Stimulated activated CD4-positive, alpha-beta T cell treated with anti-CD3 and anti-CD28 coated beads, Interleukin-15, amount 100 ng/mL, for 24 hours (primary cell): ENCODE results near the gene DENND6B.
"Not testable (repeated sequence)": the region's sequence is repeated elsewhere in the genome, so short reads cannot be mapped to it uniquely, and the experiment has no call there.

Source experiments
- DNase-seq: peaks from one replicate; pipeline ENCODE4 v3.0.0-alpha.2; 2020

The DENND6B gene

GRCh38 chr22:50326956-50327710 is at the start of gene DENND6B:
Gene DENND6B, minus strand, starts transcription at chr22:50327012. Its CDS starts 24 bp downstream, at chr22:50326988.
- DNase-seq = peak; percentile 79

GRCh38 chr22:50376085-50376651 is 49.4 kb upstream of the DENND6B start:
- no peak for DNase-seq

GRCh38 chr22:50371101-50371648 is 44.4 kb upstream of the DENND6B start:
- DNase-seq = no peak

GRCh38 chr22:50367778-50368500 is 41.1 kb upstream of the DENND6B start:
- DNase-seq = no peak

GRCh38 chr22:50363803-50364194 is 37.0 kb upstream of the DENND6B start:
- DNase-seq = not testable (repeated sequence)

- DNase-seq = no peak
These were observed 36.5 kb upstream of the DENND6B start for GRCh38 chr22:50363166-50363802.

GRCh38 chr22:50361688-50362087 is 34.9 kb upstream of the DENND6B start:
- DNase-seq = no peak

- DNase-seq = no peak
These were observed 34.4 kb upstream of the DENND6B start for GRCh38 chr22:50361222-50361621.

GRCh38 chr22:50360578-50360977 is 33.8 kb upstream of the DENND6B start:
- no peak for DNase-seq

GRCh38 chr22:50357756-50358155 is 30.9 kb upstream of the DENND6B start:
- no peak for DNase-seq

GRCh38 chr22:50357222-50357621 is 30.4 kb upstream of the DENND6B start:
- DNase-seq = no peak

- DNase-seq = no peak
These were observed 29.4 kb upstream of the DENND6B start for GRCh38 chr22:50356186-50356585.

GRCh38 chr22:50348058-50348457 is 21.2 kb upstream of the DENND6B start:
- DNase-seq = no peak

GRCh38 chr22:50347157-50347556 is 20.3 kb upstream of the DENND6B start:
- DNase-seq = no peak

GRCh38 chr22:50346470-50346869 is 19.7 kb upstream of the DENND6B start:
- DNase-seq = no peak

- DNase-seq = no peak
These were observed 16.7 kb upstream of the DENND6B start for GRCh38 chr22:50343541-50343935.

GRCh38 chr22:50342651-50343540 is 16.1 kb upstream of the DENND6B start, which contains the start of gene PPP6R2:
Gene PPP6R2, plus strand, starts transcription at chr22:50343327. Its CDS starts 50,582 bp downstream, at chr22:50393909.
- DNase-seq = peak; percentile 91

GRCh38 chr22:50341977-50342650 is 15.3 kb upstream of the DENND6B start:
- DNase-seq = peak; percentile 94

GRCh38 chr22:50339945-50340879 is 13.4 kb upstream of the DENND6B start:
- no peak for DNase-seq

- DNase-seq = no peak
These were observed 12.1 kb upstream of the DENND6B start for GRCh38 chr22:50338860-50339462.
